ENCODE data around the gene TMTC2.
A peak's percentile ranks its signal among the peaks of the same experiment; 100 is the strongest.

TMTC2 gene

DNA sequence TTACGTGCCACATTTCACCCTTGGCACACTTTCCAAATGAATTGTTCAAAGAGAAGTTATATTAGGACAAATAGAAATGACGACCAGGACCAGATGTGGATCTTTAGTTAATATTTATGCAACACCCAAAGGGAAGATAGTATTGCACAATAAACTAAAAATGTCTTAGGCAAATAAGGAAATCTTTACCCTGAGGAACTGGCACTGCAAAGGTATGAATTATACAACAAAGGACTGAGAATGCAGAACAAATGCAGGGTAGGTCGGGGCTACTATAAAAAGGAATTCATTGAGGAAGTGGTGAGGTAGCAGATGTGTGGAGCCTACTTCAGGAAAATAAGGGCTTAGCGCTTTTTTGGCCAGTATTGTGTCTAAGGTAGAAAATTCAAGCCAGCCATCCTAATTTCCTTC is 3.9 kb upstream of the TMTC2 start:
- no peak for DNase-seq

DNA sequence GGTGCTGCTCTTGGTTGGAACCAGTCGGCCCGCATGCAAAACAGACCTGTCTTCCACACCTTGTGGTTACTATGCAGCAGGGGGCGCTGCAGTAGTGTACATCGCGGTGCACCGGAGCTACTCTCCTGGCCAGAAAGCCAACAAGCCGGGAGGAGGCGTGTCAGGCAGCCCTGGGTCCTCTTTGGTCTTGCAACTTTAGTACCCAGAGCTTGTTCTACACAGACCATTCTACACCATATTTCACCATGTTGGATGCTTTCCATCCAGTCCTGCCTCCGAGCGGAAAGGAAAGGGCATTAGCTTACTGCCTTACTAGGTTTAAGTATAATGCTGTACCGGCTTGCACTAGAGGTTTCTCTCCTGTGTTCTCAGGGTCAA is 927 bp upstream of the TMTC2 start:
- peak; percentile 90 for DNase-seq

DNA sequence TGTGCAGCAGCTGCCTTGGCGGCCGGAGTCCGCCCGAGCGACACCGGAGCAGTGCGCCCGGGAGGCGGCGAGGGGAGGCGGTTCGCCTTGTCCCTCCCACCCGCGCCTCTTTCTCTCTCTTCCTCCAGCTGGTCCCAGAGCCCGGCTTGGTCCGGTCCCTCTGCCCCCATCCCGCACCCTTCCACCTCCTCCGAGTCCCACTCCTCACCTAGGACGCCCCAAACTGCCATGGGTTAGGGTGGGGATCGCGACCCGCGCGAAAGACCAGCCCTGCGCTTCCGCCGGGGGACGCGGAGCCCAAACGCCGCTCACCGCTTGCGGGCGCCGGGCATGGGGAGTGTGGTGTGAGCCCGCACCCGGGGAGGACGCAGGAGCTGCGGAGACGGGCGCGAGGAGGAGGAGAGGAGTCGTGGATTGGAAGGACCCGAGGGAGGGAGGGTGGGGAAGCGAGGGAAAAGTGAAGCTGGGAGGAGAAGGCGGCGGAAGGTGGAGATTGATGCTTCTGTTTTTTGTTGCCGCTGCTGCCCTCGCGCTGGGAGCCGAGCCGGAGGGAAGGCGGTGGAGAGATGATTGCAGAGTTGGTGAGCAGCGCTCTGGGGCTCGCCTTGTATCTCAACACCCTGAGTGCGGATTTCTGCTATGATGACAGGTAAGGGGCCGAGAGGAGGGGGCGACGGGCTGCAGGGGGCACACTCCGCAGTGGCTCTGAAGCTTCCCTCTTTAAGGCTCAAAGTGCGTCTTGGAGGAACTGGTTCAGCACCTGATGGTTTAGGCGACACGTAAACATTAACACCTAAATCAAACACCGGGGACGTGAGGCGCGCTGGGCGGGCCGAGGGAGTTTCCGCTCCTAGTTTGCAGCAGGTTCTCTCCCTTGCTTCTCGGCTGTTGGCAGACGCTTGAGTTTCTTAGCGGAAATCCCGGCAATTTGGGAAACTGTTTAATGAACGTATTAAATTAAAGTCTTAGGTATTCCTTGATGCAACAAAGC is 610 bp downstream of the TMTC2 start:
- DNase-seq = peak; percentile 49

DNA sequence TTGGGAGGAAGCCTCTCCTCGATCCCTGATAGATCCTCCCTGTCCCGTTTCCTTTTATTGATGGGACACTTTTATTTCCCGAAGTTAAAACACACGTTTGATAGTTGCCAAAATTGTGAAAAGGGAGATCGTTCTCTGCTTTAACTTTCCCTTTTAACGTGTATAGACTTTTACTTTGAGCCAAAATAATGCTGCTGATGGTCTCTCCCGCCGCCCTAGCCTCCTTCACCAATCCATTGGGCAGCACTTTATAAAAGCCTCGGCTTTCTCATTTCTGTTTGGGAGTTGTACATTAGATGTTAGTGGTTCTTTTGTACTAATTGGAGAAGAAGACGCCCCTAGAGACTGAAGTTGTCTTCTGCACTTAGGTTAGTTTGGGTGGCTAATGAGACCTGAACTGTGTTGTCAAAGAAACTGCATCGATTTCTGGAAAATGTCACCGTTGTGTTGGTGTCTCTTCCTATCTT is 1.4 kb downstream of the TMTC2 start:
- no peak for DNase-seq

DNA sequence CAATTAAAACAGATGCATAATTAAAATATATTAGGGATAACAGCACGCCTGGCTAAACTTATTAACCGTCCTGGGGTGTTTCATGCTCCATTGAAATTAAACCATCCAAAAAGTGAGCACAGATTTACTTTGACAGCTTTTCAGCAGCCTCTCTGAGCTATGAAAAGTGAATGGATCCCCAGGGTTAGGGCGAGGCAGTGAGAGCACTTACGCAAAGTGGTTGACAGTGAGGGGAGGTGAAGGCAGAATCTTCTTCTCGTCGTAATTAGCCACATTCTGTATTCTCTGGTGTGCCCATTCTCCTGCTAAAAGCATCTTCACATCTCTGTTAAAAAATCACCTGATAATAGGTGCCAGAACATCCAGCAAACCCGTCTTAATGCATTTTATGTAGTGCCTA is 1.9 kb downstream of the TMTC2 start:
- no peak for DNase-seq

DNA sequence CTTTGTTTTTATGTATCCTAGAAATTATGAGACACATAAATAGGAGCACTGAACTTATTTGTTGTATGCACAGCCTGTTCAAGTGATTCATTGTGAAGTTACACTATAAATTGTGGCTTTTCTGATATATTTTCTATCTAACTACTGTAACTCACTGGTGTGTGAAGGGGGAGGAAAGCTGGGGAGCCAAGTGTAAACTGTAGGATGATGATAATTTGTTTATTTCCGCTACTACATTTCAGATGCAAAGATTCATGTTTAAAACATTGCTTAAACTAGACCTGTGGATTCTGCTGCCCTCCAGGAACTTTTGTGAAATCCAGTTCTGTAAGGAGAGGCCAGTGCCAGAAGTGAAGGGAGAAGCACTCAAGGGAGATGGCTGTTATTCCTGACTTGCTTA is 3.3 kb downstream of the TMTC2 start:
- no peak for DNase-seq

DNA sequence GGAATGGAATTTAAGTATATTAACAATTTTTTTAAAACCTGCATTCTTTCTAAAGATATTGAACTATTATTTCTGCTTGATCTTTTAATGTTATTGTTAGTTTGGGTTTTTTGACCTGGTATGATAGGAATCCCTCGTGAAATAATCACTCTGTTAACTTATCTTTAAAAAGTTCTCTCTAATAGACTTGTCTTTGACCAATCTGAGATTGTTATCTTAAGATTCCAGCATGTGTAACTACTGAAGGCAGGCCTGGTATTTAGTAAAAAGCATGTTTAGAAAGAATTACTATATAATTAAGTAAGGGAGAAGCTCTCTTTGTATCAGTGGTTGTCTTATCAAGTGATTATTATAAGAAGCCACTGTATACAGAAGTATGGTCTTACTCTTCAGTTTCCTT is 4.8 kb downstream of the TMTC2 start:
- DNase-seq = no peak

DNA sequence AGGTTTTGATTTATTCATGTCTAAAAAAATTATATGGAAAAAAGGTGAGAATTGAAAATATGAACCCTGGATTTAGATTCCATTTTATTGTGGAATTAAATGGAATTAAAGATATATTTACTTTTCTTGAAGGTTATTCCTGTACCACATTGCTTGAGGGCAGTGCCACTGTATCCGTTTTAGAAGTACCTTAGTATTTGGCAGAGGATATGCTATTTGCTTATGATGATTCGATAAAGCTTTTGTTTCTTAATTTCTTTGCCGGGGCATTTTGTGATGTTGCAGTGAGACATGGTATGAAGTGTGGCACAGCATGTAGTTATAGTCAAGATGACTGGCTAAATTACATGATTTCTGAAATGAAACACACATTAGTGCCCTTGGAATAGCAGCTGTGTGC is 7.6 kb downstream of the TMTC2 start:
- no peak for DNase-seq

DNA sequence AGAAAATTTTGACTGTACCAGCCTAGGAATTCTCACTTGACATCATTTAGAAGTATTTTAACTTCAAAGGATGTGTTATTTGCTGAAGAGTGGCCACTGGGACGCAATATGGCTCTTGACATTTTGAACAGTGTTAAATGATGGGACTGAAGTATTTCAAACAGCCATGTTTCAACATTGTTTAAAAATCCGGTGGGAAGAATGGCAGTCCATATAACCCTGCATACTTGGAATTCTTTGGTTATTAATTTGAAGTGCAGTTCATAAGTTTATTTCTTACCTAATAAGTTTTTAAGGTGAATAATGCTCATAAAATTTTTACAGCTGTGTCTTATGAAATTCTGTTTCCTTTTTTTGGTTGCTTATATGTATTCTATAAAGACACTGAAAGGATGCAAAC is 8.3 kb downstream of the TMTC2 start:
- no peak for DNase-seq

DNA sequence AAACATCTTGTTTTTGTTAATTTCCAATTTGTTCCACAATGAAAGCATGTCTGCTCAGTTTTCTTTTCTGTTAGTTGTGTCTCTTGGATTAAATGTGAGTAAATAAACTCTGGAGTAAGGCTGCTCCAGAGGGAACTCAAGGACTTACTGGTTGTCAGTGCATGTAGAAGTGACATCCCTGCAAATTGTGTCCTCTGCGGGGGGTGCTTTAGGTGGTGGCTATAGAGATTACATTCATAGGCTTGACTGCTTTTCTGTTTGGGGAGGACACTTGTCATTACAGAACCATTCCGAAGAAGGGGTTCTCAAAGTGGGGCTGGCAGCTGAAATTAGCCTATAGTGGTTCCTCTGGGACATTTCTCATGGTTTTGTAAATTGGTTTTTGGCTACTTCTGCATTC is 8.8 kb downstream of the TMTC2 start:
- no peak for DNase-seq

DNA sequence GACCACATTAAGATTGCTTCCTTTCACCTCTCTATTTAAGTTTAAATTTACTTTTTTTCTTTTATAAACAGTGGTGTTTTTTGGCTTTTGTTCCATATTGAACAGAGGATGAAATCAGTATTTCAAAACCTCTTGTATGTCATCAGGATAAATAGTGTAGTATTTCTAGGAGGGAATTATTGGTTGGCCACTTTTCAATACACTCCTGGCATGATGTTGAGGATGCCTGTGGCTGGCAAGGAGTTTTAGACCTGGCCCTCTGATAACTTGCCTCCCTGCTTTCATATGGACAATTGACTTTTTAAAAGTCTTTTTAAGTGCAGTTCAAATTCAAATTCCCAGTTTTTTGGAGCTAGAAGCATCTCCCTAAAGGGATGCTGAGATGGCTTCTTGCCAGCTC is 9.8 kb downstream of the TMTC2 start:
- no peak for DNase-seq

DNA sequence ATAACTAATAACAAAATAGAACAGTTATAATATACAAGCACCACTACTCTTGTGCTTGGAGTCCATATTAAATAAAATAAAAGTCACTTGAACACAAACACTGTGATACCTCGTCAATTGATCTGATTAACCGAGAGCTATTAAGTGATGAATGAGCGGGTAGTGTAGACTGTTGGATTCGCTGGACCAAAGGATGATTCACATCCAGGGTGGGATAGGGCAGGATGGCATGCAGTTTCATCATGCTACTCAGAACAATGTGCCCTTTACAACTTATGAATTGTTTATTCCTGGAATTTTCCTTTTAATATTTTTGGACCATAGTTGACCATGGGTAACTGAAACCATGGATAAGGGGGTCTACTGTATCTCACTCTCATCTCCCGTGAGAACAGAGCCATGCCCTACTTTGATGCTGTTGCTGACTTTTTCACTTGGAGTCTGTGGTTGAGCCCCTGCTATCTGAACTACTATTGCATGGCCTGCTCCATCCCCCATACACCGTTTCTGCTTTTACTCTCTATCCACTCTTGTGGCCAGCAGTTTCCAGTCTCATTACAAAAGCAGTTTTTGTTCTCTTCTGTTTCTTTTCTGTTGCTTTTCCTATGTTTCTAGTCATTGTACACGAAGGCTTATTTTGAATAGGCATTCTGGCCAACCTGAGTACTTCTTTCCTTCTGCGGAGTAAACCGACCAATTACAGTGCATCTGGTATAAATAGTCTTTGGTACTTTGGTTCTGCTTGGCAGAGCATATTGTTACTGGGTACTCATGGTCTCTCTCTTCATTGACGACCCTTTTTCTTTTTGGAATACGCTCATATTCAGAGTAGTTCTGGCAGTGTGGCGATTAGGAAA is 12.2 kb downstream of the TMTC2 start:
- no peak for DNase-seq

DNA sequence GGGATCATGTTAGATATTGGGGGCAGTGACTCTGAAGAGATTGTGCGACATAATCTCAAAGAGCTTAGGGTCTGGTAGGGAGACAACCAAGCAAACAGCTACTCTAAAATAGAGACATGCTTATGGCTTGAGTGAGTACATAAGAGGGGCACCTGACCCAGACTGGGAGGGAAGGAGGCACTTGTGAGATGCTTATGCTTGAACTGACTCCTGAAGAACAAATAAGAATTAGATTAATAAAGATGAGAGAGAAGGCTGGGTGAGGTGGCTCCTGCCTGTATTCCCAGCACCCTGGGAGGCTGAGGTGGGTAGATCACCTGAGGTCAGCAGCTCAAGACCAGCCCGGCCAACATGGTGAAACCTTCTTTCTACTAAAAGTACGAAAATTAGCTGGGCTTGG is 19.1 kb downstream of the TMTC2 start:
- no peak for DNase-seq

DNA sequence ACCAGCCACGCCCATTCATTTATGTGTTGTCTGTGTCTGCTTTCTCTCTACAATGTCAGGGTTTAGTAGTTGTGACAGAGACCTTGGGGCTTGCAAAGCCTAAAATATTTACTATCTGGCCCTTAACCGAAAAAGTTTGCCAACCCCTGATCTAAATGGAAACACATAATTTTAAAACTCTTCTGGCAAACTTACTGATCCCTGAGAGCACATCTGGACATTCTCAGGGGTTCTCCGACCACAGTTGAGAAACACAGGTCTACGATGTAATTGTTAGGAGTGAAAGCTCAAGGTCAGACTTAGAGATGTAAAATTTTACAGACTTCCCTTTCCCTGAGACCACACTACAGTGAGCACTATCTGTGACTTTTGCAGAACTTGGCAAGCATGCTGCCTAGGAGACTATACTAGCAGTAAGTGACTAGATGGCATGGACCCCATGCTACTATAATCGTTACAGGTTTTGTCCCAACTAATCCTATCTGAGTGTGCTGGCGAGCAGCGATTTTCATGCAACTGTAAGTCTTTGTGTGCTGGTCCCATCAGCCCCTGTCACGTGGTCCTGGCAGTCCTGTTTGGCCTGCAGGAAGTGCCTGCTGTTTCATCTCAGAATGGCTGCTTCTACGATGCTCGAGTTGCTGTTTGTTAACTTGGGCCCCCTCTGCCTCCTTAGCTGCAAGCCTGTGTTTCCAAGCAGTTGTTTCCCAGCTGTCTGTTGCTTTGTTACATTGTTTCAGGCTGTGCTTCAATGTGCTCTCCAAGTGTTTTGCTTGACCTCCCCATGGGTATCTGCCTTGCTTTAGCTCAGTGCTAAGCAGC is 21.6 kb downstream of the TMTC2 start:
- no peak for DNase-seq

DNA sequence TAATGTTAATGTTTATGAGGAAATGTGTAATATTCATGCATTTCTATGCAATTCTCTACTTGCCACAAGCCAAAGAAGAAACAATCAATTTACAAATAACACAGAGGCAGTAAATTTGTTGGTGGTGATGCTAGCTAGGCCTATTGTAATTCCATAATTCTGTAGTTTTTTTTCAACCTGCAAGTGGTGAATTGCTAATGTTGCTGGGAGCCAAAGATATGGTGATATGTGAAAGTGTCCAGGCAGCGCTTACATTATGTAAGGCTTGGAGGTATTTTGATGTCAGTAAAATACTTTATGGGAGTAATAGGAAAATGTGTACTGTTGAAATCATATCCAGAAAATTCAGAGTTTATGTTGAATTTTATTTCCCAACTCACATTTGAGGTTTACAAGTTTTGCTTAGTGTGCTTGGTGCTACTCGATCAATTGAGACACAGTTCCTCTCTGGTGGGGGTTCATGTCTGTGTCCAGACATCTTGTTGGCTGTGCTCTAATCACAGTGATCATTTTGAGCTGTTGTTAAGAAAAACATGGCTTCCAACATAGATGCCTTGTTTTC is 23.2 kb downstream of the TMTC2 start:
- no peak for DNase-seq

DNA sequence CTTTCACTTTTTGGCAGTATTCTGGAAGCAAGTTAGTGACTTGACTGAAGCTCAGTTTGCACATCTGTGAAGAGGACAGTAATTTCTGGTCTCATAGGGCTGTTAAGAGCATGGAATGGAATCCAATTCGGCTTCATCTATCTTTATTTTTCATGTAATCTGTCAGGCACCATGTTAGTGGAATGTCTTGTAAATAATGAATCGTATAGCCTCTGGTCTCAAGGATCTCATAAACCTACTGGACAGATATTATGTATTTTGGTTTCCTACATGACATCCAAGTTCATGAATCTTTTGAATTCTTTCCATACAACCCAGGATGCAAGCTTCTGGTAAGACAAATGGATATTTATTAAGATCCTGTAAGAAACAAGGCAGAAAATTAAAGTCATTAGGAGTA is 24.0 kb downstream of the TMTC2 start:
- no peak for DNase-seq

DNA sequence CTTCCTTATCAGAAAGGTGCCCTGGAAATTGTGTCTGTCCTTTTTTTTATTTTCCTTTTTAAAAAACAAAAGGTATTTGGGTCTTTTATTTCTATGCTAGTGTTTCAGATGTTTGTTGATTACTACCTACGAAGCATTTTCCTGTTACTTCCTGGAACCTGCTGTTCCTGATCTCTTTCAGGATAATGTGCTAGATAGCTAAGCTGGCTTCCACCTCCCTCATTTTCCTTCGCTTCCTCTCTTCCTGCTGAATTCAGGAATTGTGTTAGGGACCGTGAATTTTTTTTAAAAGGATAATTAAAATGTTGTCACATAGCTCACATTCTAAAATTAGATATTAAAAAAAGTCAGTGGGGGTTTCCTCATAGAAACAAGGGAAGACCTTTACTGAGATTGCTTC is 27.7 kb downstream of the TMTC2 start:
- no peak for DNase-seq

DNA sequence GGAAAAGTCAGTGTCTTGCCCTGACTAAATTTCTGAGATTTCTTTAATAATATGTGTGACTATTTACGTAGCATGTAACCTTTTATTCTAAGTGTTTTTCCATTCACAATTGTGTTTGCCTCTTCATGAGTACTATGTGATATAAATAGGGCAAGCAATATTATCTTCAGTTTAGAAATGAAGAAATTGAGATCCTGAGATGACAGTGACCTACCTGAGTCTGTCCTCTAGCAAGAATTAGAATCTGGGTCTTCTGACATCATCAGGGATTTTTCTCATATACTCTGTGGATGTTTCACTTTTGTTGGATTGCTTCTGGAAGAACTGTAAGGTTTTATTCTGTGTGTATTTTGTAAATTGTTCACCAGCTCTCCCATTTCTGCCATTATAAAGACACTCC is 35.0 kb downstream of the TMTC2 start:
- no peak for DNase-seq

DNA sequence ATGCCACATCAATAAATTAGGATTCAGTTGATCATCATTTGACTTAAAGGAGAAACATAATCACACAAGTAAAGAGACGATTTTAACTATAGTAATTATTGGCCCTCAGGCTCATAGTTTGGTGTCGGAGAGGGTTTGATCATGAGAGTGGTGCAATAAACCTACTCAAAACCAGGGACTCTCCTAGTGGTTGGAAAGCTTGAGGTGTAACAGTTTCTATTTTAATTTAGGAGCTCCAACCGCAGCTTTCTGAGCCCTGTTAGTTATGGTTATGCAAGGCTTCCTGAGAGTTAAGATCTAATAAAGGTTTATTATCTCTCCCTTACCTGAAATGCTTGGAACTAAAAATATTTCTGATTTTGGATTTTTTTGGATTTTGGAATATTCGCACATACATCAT is 36.4 kb downstream of the TMTC2 start:
- DNase-seq = no peak

DNA sequence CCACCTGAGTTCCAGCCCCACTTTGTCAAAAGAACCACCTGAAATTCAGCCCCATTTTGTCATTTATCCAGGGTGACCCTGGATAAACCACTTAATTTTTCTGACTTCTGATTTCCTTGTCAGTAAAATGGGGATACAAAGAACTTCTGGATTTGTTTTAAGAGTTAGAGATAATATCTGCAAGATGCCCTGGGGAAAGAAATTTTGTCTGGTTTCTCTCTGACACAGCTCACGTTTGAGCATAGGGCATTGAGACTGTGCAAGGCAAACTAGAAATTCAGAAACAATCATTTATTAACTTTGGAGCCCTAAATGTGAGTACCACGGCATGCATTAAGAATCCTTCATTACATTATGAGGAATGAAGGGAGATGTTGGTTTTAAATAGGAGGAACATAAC is 37.2 kb downstream of the TMTC2 start:
- DNase-seq = no peak

DNA sequence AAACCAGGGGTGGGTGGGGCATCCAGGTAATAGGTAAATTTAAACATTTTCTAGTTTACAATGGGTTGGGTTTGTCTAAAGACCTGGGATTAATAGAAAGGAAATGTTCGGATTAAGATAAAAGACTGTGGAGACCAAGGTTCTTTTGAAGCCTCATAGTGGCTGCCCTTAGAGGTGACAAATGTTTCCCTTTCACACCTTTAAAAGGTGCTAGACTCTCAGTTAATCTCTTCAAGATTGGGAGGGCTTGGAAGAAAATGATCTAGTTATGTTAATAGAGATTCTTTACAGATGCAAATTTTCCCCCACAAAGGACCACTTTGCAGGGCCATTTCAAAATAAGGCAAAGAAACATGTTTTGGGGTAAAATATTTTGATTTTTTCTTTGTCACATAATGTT is 39.0 kb downstream of the TMTC2 start:
- no peak for DNase-seq

DNA sequence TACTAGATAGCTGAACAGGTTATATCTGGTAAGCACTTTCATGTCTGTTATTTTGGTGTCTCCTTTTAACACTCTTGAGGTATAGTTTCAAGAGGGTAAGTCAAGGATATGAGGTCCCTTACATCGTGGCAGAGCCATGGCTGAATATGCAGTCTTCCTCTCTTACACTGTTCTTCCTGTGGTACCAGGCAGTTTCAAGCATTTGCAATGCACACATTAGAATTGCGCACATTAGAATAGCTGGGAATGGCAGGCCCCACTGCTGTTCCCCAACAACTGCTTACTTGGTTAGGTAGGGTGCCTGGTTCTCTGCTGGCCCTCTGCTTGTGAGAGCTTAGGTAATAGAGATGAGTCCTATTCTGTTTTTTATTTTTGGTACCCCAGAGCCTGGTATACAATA is 41.2 kb downstream of the TMTC2 start:
- DNase-seq = no peak

DNA sequence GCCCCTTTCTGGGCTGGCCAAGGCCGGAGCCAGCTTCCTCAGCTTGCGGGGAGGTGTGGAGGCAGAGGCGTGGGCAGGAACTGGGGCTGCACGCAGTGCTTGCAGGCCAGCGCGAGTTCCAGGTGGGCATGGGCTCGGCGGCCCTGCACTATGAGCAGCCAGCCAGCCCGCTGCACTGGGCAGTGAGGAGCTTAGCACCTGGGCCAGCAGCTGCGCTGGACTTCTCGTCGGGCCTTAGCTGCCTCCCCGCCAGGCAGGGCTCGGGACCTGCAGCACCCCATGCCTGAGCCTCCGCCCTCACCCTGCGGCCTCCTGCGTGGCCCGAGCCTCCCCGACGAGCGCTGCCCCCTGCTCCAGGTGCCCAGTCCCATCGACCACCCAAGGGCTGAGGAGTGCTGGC is 42.0 kb downstream of the TMTC2 start:
- DNase-seq = no peak
